LNCaP clone FGC (cell line): ENCODE data around the gene ASAP3.

ENCODE experiments used
- DNase-seq: peaks from one replicate; pipeline ENCODE4 v3.0.0-alpha.2; 2011; ENCODE audit warnings: low read depth
- H3K4me3 ChIP-seq: 2 replicates; pipeline ENCODE4 v1.5.1; 2011; ENCODE audit warnings: mild to moderate bottlenecking, low read depth, low read length, control low read depth
- TF ChIP-seq, protein P1 (sequence below): IDR thresholded peaks from 2 replicates; pipeline ENCODE4 v1.5.1; 2012; ENCODE audit warnings: mild to moderate bottlenecking; ENCODE audit not compliant: control insufficient read depth, insufficient read depth; ENCODE audit errors: extremely low read depth

Gene ASAP3

DNA sequence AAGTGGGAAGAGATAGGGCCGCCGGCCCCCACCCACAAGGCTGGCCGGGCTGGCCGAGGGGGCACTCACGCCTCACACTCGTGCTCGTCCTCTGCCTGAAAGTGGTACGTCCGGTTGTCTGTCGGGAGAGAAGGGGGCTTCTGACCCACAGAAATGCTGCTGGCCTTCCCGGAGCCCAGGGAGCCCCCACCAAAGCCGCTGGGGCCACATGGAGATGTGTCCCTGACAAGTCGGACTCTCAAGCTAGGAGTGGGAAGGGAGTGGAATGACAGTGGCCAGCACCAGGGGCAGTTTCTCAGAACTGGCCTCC is 46.7 kb downstream of the ASAP3 start:
- DNase-seq: no peak
- TF ChIP-seq, protein P1, sequence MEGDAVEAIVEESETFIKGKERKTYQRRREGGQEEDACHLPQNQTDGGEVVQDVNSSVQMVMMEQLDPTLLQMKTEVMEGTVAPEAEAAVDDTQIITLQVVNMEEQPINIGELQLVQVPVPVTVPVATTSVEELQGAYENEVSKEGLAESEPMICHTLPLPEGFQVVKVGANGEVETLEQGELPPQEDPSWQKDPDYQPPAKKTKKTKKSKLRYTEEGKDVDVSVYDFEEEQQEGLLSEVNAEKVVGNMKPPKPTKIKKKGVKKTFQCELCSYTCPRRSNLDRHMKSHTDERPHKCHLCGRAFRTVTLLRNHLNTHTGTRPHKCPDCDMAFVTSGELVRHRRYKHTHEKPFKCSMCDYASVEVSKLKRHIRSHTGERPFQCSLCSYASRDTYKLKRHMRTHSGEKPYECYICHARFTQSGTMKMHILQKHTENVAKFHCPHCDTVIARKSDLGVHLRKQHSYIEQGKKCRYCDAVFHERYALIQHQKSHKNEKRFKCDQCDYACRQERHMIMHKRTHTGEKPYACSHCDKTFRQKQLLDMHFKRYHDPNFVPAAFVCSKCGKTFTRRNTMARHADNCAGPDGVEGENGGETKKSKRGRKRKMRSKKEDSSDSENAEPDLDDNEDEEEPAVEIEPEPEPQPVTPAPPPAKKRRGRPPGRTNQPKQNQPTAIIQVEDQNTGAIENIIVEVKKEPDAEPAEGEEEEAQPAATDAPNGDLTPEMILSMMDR: no peak
- H3K4me3 ChIP-seq: no peak overlapping the region

DNA sequence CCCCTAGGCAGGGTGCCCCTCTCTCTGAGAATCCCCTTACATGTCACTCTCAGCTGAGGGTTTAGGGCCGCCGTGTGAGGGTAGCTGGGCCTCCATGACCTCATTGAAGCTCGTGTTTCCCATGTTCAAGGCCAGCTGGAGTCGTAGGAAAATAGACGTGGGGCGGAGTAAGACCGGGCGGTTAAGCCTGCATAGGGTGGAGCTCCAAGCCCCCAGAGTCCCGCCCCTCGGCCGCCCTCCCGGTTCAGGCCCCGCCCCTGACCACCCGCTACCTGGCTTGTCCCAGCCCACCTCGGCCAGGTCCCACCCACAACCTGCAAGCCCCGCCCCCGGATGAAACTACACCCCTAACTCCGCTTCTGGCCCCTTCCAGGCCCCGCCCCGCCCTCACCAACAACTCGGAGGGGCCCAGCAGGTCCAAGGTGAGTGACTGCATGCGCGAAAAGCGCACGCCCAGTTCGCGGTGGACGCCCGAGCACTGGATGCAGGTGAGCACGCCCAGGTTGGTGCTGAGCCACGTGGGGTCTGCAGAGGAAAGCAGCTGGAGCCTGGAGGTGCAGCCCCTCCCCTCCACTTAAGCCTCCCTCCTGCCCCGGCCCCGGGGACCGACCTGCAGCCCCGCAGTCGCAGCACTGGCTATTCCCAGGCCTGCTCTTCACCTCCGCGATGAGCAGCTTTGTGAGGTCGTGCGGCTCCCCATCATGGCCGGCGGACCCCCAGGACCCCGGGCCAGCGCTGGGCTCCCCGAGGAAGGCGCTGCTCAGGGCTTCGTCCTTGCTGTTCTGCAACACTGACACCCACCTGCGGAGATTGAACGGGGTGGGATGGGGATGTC is 47.2 kb downstream of the ASAP3 start:
- DNase-seq: no peak
- H3K4me3 ChIP-seq: no peak overlapping the region
- TF ChIP-seq, protein P1: no peak

DNA sequence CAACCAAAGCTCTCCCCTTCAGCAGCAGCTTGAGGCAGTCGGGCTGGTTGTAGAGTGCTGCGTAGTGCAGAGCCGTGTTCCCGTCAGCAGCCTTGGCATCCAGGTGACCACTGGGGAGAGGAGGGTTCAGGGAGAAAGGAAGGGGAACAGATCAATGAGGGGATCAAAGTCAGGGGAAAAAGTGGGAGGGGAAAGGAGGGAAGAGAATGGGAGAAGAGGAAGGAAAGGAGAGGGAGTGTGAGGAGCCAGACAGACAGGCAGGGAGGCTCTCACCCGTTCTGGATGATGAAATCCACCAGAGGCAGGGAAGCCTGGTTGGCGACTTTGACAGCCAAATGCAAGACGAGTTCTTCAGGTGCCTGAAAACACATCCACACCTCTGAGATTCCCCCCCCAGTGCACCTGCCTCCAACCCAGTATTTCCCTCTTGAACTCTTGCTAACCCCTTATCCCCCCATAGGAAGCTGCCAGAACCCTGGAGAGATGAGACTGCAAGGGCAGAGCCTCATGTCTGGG is 49.7 kb downstream of the ASAP3 start:
- TF ChIP-seq, protein P1: no peak
- DNase-seq: no peak
- no peak overlapping the region for H3K4me3 ChIP-seq

DNA sequence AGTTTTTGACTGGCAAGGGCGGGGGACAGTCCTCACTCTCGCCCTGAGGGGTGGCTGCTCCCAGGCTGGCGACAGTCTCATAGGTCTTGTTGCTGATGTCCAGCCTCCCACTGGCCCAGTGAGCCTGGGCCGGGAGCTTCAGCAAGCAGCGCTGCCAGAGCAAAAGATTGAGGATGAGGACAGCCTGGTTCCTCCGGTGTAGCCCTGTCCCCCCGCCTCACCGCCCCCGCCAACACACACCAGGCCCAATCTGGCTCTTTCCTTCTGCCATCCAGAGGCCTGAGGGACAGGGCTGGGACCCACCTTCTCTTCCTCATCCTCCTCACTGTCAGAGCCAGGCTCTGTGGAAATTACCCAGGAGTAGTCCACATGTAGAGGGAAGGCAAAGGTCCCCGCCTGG is 50.9 kb downstream of the ASAP3 start:
- no peak for DNase-seq
- TF ChIP-seq, protein P1: no peak
- no peak overlapping the region for H3K4me3 ChIP-seq

DNA sequence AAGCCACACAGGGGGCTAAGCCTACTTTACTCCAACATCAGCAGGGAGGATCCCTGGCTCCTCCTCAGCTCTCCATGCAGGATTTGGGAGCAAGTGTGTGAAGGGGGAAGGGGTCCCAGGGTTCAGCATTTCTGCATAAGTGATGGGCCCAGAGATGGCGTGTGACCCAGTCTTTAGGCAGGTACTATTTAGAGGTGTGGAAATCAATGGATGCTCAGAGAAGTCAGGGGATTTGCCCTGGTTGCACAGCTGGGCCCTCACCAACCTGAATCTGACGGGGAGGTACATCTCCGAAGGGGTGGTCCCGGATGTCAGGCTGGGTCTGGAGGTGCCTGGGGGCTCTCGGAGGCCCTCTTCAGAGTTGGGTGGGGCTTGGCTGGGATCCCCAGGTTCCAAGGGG is 52.5 kb downstream of the ASAP3 start:
- no peak for DNase-seq
- no peak overlapping the region for H3K4me3 ChIP-seq
- TF ChIP-seq, protein P1: no peak

DNA sequence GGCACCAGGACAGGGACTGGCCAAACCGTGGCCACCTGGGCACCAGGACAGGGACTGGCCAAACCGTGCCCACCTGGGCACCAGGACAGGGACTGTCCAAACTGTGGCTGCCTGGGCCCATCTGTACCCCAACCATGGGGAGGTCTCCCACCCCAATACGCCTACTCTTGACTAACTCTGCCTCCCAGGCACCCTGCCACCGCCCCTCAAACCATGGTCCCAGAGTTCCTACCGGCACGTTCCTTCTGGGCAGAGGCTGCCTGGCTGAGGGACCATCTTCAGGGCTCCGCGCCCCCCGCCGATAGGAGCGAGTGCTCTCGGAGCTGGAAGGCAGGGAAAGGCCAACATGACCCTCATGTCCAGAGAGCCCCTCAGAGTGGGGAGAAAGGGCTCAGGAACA is 53.2 kb downstream of the ASAP3 start:
- DNase-seq: no peak
- no peak overlapping the region for H3K4me3 ChIP-seq
- TF ChIP-seq, protein P1: no peak
